Ascending aorta (tissue), 2 donors: ENCODE data around the gene GDF11. TPM values are rescaled to one million over a fixed set of nuclear protein-coding genes. Genes with fewer than 3 reads are reported as not detected.
A peak's percentile ranks its signal among the peaks of the same experiment; 100 is the strongest.

Experiments
- DNase-seq, 2 donors: peaks; one replicate each; pipeline ENCODE4 v3.0.0-alpha.2; 2019; ENCODE audit warnings: low spot score in 2 of 2
- H3K27ac ChIP-seq, 2 donors: fragments of 200-600 bp; sonication (generic); one replicate each; pipeline ENCODE4 v1.5.1; 2016 to 2017; ENCODE audit warnings: mild to moderate bottlenecking in 1 of 2
- H3K27me3 ChIP-seq: fragments of 200-600 bp; sonication (generic); one replicate; pipeline ENCODE4 v1.5.1; 2017
- H3K36me3 ChIP-seq, 2 donors: fragments of 200-600 bp; sonication (generic); one replicate each; pipeline ENCODE4 v1.5.1; 2016
- H3K4me1 ChIP-seq, 2 donors: fragments of 200-600 bp; sonication (generic); one replicate each; pipeline ENCODE4 v1.5.1; 2016 to 2017; ENCODE audit warnings: mild to moderate bottlenecking in 1 of 2
- H3K4me3 ChIP-seq, 2 donors: fragments of 200-600 bp; sonication (generic); one replicate each; pipeline ENCODE4 v1.5.1; 2016 to 2017; ENCODE audit warnings: mild to moderate bottlenecking in 1 of 2
- H3K9me3 ChIP-seq, 2 donors: fragments of 200-600 bp; sonication (generic); one replicate each; pipeline ENCODE4 v1.5.1; 2016
- CTCF ChIP-seq, 3 experiments: fragments of 200-600 bp in 2 of 3; fragments of 450-650 bp in 1 of 3; sonication (generic) in 2 of 3; IDR thresholded peaks; one replicate each; pipeline ENCODE4 v1.5.1; 2016 to 2019; ENCODE audit warnings: antibody characterized with exemption in 3 of 3, mild to moderate bottlenecking in 1 of 3, moderate library complexity in 1 of 3
- intact Hi-C: fragments of 100-400 bp; cut with DNase I; formaldehyde crosslinking; loops from one replicate; pipeline ENCODE4 v1.15.1; 2023
- total RNA-seq: library from RNA; depleted of rRNA; stranded (reverse); fragments of >200 nt; gene quantifications from one replicate; pipeline ENCODE4 v1.1.0, GENCODE V29; 2016

Gene GDF11
- total RNA-seq, 1 donor from 2014 or later: 1.6 TPM

- no peak for DNase-seq
- Histone ChIP-seq H3K4me1 (peaks cover 15 to 48% of the 10 kb centered on the region in 2 donors), H3K36me3 (peaks cover 19 to 39% of the 10 kb centered on the region in 2 donors), H3K27ac (peak overlapping the region; percentile 99), H3K27me3 (no peaks in the 10 kb centered on the region), H3K9me3 (no peaks in the 10 kb centered on the region), H3K4me3 (peak overlapping the region; percentile 80 to 98)
- intact Hi-C loops: loop anchor here (10.0 kb wide), 1 partner anchor 1302 kb away; no protein-coding TSS in a partner anchor
- TF ChIP-seq CTCF (IDR thresholded peaks at IDR 0.05): no peak
Observed at GRCh38 chr12:55726971-55727370, 16.0 kb upstream of the GDF11 start.

DNA sequence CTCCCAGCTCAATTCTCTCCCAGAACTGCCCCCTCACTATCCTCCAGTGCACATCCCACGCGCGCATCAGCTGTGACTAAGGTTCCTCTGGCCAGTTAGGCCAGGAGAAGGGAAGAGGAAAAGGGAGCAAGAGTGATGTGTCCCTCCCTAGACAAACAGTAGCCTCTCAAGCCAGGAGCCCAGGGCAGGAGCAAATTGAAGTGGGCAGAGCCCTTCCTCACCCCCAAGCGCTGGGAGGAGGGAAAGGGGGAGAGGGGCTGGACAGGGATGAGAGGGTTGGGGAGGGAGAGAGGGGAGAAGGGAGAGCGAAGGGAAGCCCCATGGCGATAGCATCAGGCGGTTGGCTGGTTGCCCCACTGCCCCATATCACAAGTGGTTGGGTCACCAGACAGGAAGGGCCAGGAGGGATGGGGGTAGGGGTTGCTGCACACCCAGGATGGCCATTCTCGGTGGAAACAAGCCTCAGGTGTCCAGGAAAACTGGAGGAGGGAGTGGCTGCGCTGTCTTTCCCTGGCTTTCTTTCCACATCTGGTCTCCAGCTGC lies 15.2 kb upstream of the GDF11 start:
- intact Hi-C loops: loop anchor here (2.0 to 10.0 kb wide), 2 partner anchors 47 to 1303 kb away; a partner anchor contains a TSS
- TF ChIP-seq CTCF (IDR thresholded peaks at IDR 0.05): no peak
- no peaks in the 10 kb centered on the region for H3K27me3 ChIP-seq
- no peaks in the 10 kb centered on the region for H3K9me3 ChIP-seq
- DNase-seq: no peak
- H3K27ac ChIP-seq: peak overlapping the region; percentile 99
- H3K4me1 ChIP-seq: peaks cover 15 to 48% of the 10 kb centered on the region in 2 donors
- H3K36me3 ChIP-seq: peaks cover 19 to 39% of the 10 kb centered on the region in 2 donors
- H3K4me3 ChIP-seq: peak overlapping the region; percentile 80 to 98

GRCh38 chr12:55728186-55728938 lies 14.6 kb upstream of the GDF11 start:
- DNase-seq: peak in 1 of 2 donors; percentile 89
- Histone ChIP-seq H3K4me1 (peaks cover 15 to 43% of the 10 kb centered on the region in 2 donors), H3K36me3 (peaks cover 19 to 39% of the 10 kb centered on the region in 2 donors), H3K4me3 (peak overlapping the region; percentile 80 to 98), H3K9me3 (no peaks in the 10 kb centered on the region), H3K27ac (peak overlapping the region; percentile 99), H3K27me3 (no peaks in the 10 kb centered on the region)
- intact Hi-C loops: loop anchor here (2.0 to 10.0 kb wide), 2 partner anchors 48 to 1304 kb away; a partner anchor contains a TSS
- no peak for TF ChIP-seq CTCF (IDR thresholded peaks at IDR 0.05)

DNA sequence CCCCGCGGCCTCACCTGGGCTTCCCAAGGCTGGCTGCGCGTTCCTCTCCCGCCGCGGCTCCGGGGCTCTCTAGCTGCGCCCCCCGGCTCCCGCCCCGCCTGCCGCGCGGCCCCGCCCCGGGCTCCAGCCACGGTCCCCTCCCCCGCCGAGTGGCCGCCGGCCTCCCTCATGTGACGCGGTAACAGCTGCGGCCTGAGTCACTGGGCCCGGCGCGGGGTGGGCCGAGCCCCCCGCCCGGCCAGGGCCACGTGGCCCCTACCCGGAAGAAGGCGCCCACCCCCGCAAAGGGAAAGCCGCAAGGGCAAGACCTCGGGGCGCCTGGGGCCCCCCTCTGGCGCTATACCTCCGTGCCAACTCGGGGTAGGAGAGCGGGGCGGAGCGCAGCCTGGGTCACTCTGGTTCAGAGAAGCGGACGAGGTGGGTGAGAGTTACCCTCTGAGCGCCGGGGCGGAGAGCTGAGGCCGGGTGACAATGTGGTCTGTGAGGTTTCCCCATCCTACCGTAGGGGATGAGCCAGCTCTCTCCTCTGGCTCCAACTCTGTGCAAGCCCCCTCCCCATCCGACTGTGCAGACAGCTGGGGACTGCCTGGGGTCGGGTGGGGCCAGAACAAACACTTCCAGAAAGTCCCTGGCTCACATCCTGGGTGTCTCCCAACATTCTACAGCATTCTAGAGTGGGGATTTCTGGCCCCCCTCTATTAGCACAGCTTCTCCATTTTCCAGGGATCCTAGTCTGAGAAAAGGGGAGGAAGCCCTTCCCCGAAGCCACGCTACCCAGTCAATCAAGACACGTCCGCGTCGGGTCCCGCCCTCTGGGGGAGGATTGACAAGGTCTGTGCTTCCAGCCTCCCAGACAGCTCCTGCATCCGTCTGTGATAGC lies 13.7 kb upstream of the GDF11 start, which contains the start of gene CD63:
Gene CD63, minus strand, starts transcription at position 71 of the 880 bp plus-strand sequence. CDS start 668 bp downstream, outside the sequence.
- Histone ChIP-seq H3K4me3 (peak within 1 kb of the TSS; percentile 80 to 98), H3K4me1 (peaks cover 13 to 36% of the 10 kb centered on the region in 2 donors), H3K36me3 (peaks cover 13 to 31% of the 10 kb centered on the region in 2 donors), H3K9me3 (no peaks in the 10 kb centered on the region), H3K27ac (peak within 1 kb of the TSS; percentile 99), H3K27me3 (no peaks in the 10 kb centered on the region)
- DNase-seq: peak; percentile 79 to 97
- intact Hi-C loops: loop anchor here (2.0 to 10.0 kb wide), 2 partner anchors 48 to 1304 kb away; a partner anchor contains a TSS
- no peak for TF ChIP-seq CTCF (IDR thresholded peaks at IDR 0.05)
